Kidney epithelial cell (primary cell): ENCODE results near the gene PTPRF. TPM values are rescaled to one million over a fixed set of nuclear protein-coding genes. Genes with fewer than 3 reads are reported as not detected.

Experiments
- DNase-seq: peaks from one replicate; pipeline ENCODE4 v3.0.0-alpha.2; 2010; ENCODE audit warnings: low read depth
- H3K27me3 ChIP-seq: 2 replicates; pipeline ENCODE4 v1.6.0; 2011; ENCODE audit warnings: low read length; ENCODE audit not compliant: control insufficient read depth, insufficient read depth
- H3K36me3 ChIP-seq: 2 replicates; pipeline ENCODE4 v1.5.1; 2011; ENCODE audit warnings: low read length; ENCODE audit not compliant: control insufficient read depth, insufficient read depth
- H3K4me3 ChIP-seq: 2 replicates; pipeline ENCODE4 v1.5.1; 2011; ENCODE audit warnings: low read depth, mild to moderate bottlenecking, control low read depth, low read length
- CTCF ChIP-seq: IDR thresholded peaks from 2 replicates; pipeline ENCODE4 v1.5.1; 2011; ENCODE audit warnings: mild to moderate bottlenecking, moderate library complexity, low read length, control low read depth, inconsistent platforms; ENCODE audit not compliant: insufficient read depth, poor library complexity, severe bottlenecking
- total RNA-seq: library from RNA; depleted of rRNA; stranded (reverse); fragments of >200 nt; gene quantifications from 2 replicates; pipeline ENCODE4 v1.2.3, GENCODE V29; 2015

Gene PTPRF
- total RNA-seq, 1 donor from 2014 or later = 297 TPM

GRCh38 chr1:43524804-43525203 is 5.9 kb upstream of the PTPRF start:
- no peak for DNase-seq
- Histone ChIP-seq H3K4me3 (no peak overlapping the region), H3K27me3 (no peaks in the 10 kb centered on the region), H3K36me3 (no peaks in the 10 kb centered on the region)
- TF ChIP-seq CTCF = no peak

- no peaks in the 10 kb centered on the region for H3K36me3 ChIP-seq
- no peak for DNase-seq
- TF ChIP-seq CTCF = no peak
Observed at GRCh38 chr1:43526002-43526401, 4.7 kb upstream of the PTPRF start.

GRCh38 chr1:43527111-43527878 is 3.4 kb upstream of the PTPRF start:
- DNase-seq = no peak
- Histone ChIP-seq H3K36me3 (no peaks in the 10 kb centered on the region), H3K27me3 (no peaks in the 10 kb centered on the region), H3K4me3 (no peak overlapping the region)
- TF ChIP-seq CTCF = no peak

More at GRCh38 chr1:43526002-43526401, 4.7 kb upstream of the PTPRF start:
- Histone ChIP-seq H3K27me3 (no peaks in the 10 kb centered on the region), H3K4me3 (no peak overlapping the region)

GRCh38 chr1:43529206-43529731 is 1.4 kb upstream of the PTPRF start:
- Histone ChIP-seq H3K36me3 (no peaks in the 10 kb centered on the region), H3K27me3 (no peaks in the 10 kb centered on the region), H3K4me3 (no peak overlapping the region)
- DNase-seq = peak; percentile 59
- TF ChIP-seq CTCF = peak; percentile 92

GRCh38 chr1:43531107-43531905 is 623 bp downstream of the PTPRF start:
- DNase-seq = no peak

More at GRCh38 chr1:43531107-43531905, 623 bp downstream of the PTPRF start:
- TF ChIP-seq CTCF = no peak
- Histone ChIP-seq H3K4me3 (peak overlapping the region; percentile 84), H3K36me3 (no peaks in the 10 kb centered on the region), H3K27me3 (no peaks in the 10 kb centered on the region)
